HUES64 (cell line): ENCODE results near the gene ZNF571.

Source experiments
- H3K27ac ChIP-seq: 2 replicates; pipeline ENCODE4 v1.7.0; 2013; ENCODE audit warnings: low read depth, low read length, inconsistent platforms
- H3K27me3 ChIP-seq: 2 replicates; pipeline ENCODE4 v1.6.1; 2013; ENCODE audit warnings: mild to moderate bottlenecking, low read length; ENCODE audit not compliant: insufficient read depth
- H3K36me3 ChIP-seq: 2 replicates; pipeline ENCODE4 v1.6.1; 2013; ENCODE audit warnings: mild to moderate bottlenecking, low read length; ENCODE audit not compliant: insufficient read depth
- H3K4me1 ChIP-seq: 2 replicates; pipeline ENCODE4 v1.6.1; 2013; ENCODE audit warnings: mild to moderate bottlenecking, low read length, moderate library complexity; ENCODE audit not compliant: insufficient read depth
- H3K4me3 ChIP-seq: 2 replicates; pipeline ENCODE4 v1.5.1; 2013; ENCODE audit warnings: mild to moderate bottlenecking, low read length, moderate library complexity
- H3K9ac ChIP-seq: 2 replicates; pipeline ENCODE4 v1.6.1; 2013; ENCODE audit warnings: mild to moderate bottlenecking, low read depth, low read length
- H3K9me3 ChIP-seq: 2 replicates; pipeline ENCODE4 v1.6.1; 2013; ENCODE audit warnings: low read depth, low read length; ENCODE audit not compliant: insufficient read depth
- WGBS: fragments of 150-250, 120-280 bp; methylation state at CpG from one replicate; pipeline ENCODE4 v1.1.7; 2013; ENCODE audit warnings: missing lambda C conversion rate; 5-methylcytosine and 5-hydroxymethylcytosine counted together

Gene ZNF571

DNA sequence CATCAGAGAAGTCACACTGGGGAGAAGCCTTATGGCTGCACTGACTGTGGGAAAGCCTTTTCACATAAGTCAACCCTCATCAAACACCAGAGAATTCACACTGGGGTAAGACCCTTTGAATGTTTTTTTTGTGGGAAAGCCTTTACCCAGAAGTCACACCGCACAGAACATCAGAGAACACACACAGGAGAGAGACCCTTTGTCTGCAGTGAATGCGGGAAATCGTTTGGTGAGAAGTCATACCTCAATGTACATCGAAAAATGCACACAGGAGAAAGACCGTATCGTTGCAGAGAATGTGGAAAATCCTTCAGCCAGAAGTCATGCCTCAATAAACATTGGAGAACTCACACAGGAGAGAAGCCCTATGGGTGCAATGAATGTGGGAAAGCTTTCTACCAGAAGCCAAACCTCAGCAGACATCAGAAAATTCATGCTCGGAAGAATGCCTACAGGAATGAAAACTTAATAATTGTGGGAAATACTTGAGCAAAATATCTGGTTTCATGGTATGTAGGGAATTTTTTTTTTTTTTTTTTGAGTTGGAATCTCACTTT lies 57.1 kb downstream of the ZNF571 start:
- no peak overlapping the region for H3K4me3 ChIP-seq
- H3K36me3 ChIP-seq: peaks cover 59% of the 10 kb centered on the region
- H3K27me3 ChIP-seq: no peaks in the 10 kb centered on the region
- H3K9me3 ChIP-seq: peaks cover 88% of the 10 kb centered on the region
- 98% methylated on average over 7 of the region's 7 CpGs for WGBS
- H3K9ac ChIP-seq: no peak overlapping the region
- no peak overlapping the region for H3K27ac ChIP-seq
- no peaks in the 10 kb centered on the region for H3K4me1 ChIP-seq

DNA sequence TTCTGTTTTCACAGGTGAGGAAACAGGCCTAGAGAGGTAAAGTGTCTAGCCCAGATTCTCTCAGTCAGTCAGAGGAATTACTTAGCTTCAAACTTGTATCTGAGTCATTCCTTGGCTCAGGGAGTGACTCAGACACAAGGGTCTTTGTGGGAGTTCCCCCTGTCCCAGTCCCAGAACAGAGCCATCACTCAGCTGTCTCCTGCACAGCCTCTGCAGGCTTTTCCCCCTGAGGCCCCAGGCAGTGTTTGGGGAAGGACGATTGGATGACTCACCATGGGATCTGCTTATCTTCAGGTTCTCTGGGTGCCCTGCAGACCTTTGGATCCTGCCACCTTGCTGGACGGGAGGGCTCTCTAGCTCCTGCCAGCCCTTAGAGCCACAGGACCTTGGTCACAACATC lies 74.7 kb downstream of the ZNF571 start:
- WGBS: 87% methylated on average over 2 of the region's 2 CpGs
- Histone ChIP-seq H3K4me3 (no peak overlapping the region), H3K9ac (no peak overlapping the region), H3K9me3 (peaks cover 3% of the 10 kb centered on the region; the same call in 1 of the 2 replicates), H3K4me1 (no peaks in the 10 kb centered on the region), H3K36me3 (peaks cover 65% of the 10 kb centered on the region), H3K27me3 (no peaks in the 10 kb centered on the region), H3K27ac (no peak overlapping the region)
